Measurements from ENCODE around the gene CISD1. TPM values are rescaled to one million over a fixed set of nuclear protein-coding genes. Genes with fewer than 3 reads are reported as not detected.

CISD1 gene
- total and polyA plus RNA-seq, 10 of the 15 experiments (the other 5 are each of a cell fraction or from before 2014, with no cell fraction given), result 23.0 to 162 (median 58.5) TPM

DNA sequence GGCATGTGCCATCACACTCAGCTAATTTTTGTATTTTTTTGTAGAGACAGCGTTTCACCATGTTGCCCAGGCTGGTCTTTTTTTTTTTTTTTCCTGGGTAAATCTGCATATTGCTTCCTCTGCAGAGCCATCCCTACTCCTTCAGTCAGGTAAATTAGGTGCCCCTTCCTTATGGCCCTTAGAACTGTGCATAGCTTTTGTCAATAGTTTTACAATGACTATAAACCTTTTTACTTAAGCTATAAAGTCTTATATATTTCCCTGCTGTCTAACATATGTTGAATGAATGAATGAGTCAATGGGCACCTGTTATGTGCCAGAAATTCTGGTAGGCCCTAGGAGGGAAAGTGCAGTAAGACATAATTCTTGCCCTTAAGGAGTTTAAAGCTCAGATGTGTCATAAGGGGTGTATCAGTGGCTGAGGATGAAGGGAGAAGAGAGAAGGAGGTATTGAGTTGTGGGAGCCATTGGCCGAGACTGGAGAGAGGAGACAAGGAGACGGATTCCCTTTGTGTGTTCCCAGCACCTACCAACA is 35.2 kb downstream of the CISD1 start:
- ATAC-seq (no peak), FAIRE-seq (no peak), DNase-seq (ENCODE audit: low read depth, low spot score) (no peak)
- no peaks in the 10 kb centered on the region for H3K9me3 ChIP-seq (replicated peaks; ENCODE audit: control insufficient read depth, insufficient read depth, low read length)
- no peaks in the 10 kb centered on the region for H3K79me2 ChIP-seq (ENCODE audit: control insufficient read depth, insufficient read depth, low read length)
- H2AFZ ChIP-seq (ENCODE audit: control insufficient read depth, low read depth, low read length), result no peak overlapping the region
- in situ Hi-C loops (cut with MboI), result no loop called here
- H3K9ac ChIP-seq (ENCODE audit: control insufficient read depth, insufficient read depth, low read length), result no peak overlapping the region
- H3K27me3 ChIP-seq (replicated peaks in 1 of 2; ENCODE audit: control insufficient read depth in 2 of 2, insufficient read depth in 2 of 2, low read length in 1 of 2), result no peaks in the 10 kb centered on the region
- no peak overlapping the region for H3K27ac ChIP-seq (ENCODE audit: control insufficient read depth, insufficient read depth)
- H3K4me2 ChIP-seq (ENCODE audit: control insufficient read depth, insufficient read depth), result no peak overlapping the region
- no peaks in the 10 kb centered on the region for H3K4me1 ChIP-seq (ENCODE audit: control insufficient read depth, insufficient read depth, low read length)
- H4K20me1 ChIP-seq (ENCODE audit: control insufficient read depth, insufficient read depth), result no peaks in the 10 kb centered on the region
- no peak overlapping the region for H3K4me3 ChIP-seq
- no TSS peak for BruUV-seq (replicated peaks)
- ChIA-PET POLR2A (interaction anchor here (0.7 kb wide), 1 partner anchor 60 kb away, joined by 3 read pairs; no protein-coding TSS in a partner anchor), SMC1A (ENCODE audit: uncharacterized antibody, unreplicated experiment) (interaction anchor here (0.7 to 1.6 kb wide), 8 partner anchors 14 to 824 kb away, joined by 3 to 8 read pairs (median 4); no protein-coding TSS in a partner anchor), RAD21 (ENCODE audit: unreplicated experiment) (interaction anchor here (0.9 to 1.5 kb wide), 3 partner anchors 12 to 81 kb away, joined by 3 to 8 read pairs (median 4); partner anchors contain the start of gene TFAM), CTCF (interaction anchor here (0.6 to 2.5 kb wide), 7 partner anchors 11 to 83 kb away, joined by 3 to 7 read pairs (median 3); partner anchors contain the start of gene CISD1)
- intact Hi-C loops (cut with micrococcal nuclease; ENCODE audit: unreplicated experiment), result no loop called here
- 68% methylated on average over 3 of the region's 3 CpGs for WGBS (ENCODE audit: insufficient coverage, insufficient replicate concordance, low lambda C conversion rate, missing lambda C conversion rate)
- no peaks in the 10 kb centered on the region for H3K36me3 ChIP-seq (ENCODE audit: control insufficient read depth in 2 of 2, insufficient read depth in 2 of 2, low read length in 1 of 2)
- TF ChIP-seq YY1 (IDR thresholded peaks at IDR 0.05; ENCODE audit: low read depth, low read length) (no peak), SKIL (IDR thresholded peaks at IDR 0.05; ENCODE audit: low read depth, poor library complexity, severe bottlenecking) (no peak), ZNF24 (IDR thresholded peaks at IDR 0.05) (no peak), POLR2A (IDR thresholded peaks at IDR 0.05; ENCODE audit: low read depth, low read length) (no peak), CREM (IDR thresholded peaks at IDR 0.05; ENCODE audit: low read depth) (no peak), ZNF592 (IDR thresholded peaks at IDR 0.05) (no peak), KDM1A (IDR thresholded peaks at IDR 0.05; ENCODE audit: borderline replicate concordance) (no peak)
- TF ChIP-seq, protein P1, sequence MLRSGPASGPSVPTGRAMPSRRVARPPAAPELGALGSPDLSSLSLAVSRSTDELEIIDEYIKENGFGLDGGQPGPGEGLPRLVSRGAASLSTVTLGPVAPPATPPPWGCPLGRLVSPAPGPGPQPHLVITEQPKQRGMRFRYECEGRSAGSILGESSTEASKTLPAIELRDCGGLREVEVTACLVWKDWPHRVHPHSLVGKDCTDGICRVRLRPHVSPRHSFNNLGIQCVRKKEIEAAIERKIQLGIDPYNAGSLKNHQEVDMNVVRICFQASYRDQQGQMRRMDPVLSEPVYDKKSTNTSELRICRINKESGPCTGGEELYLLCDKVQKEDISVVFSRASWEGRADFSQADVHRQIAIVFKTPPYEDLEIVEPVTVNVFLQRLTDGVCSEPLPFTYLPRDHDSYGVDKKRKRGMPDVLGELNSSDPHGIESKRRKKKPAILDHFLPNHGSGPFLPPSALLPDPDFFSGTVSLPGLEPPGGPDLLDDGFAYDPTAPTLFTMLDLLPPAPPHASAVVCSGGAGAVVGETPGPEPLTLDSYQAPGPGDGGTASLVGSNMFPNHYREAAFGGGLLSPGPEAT (IDR thresholded peaks at IDR 0.05; ENCODE audit: low read depth), result no peak

All from GM12878 (cell line).